Fibroblast of pulmonary artery (primary cell): ENCODE data around the gene ATG2B.

Experiments
- DNase-seq: peaks from one replicate; pipeline ENCODE4 v3.0.0-alpha.2; 2010; ENCODE audit warnings: low read depth
- H3K4me3 ChIP-seq: replicated peaks from 2 replicates; pipeline ENCODE4 v1.5.1; 2011; ENCODE audit warnings: low read depth, mild to moderate bottlenecking, control low read depth, low read length, moderate library complexity
- CTCF ChIP-seq: IDR thresholded peaks from 2 replicates; pipeline ENCODE4 v1.5.1; 2011; ENCODE audit warnings: mild to moderate bottlenecking, control low read depth, low read length, inconsistent platforms; ENCODE audit errors: missing control alignments

ATG2B gene

GRCh38 chr14:96376093-96376492 is 13.0 kb upstream of the ATG2B start:
- H3K4me3 ChIP-seq: no peak overlapping the region
- DNase-seq: no peak
- TF ChIP-seq CTCF: no peak

DNA sequence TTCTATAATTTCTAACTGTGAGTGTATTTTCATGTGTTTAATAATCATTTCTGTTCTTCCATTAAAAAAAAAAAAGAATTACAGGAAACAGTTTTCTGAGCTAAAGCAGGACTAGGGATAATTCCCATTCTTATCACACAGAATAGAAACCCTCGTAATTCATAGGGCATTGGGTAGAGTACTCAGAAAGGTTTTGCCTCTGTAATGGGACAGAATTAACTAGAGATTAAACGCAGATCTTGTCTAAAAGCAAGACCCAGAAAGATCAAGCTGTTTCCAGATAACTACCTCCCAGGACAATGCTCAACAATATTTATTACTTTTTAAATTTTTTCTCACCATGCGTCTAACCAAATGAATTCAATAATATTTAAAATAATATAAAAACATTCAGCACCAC is 10.4 kb upstream of the ATG2B start:
- DNase-seq: no peak
- H3K4me3 ChIP-seq: no peak overlapping the region
- no peak for TF ChIP-seq CTCF

GRCh38 chr14:96370528-96370927 is 7.4 kb upstream of the ATG2B start:
- no peak for DNase-seq
- no peak overlapping the region for H3K4me3 ChIP-seq
- no peak for TF ChIP-seq CTCF

DNA sequence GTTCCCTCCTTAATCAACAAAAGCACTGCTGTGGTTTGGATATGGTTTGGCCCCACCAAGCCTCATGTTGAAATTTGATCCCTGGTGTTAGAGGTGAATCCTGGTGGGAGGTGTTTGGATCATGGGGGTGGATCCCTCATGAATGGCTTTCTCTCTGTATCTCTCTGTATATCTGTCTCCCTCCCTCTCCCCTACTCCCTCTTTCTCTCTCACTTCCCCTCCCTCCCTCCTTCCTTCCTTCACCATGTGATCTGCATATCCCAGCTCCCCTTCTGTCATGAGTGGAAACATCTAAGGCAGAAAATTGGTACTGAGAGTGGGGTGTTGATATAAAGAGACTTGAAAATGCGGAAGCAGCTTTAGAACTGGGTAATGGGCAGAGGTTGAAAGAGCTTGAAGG is 5.4 kb upstream of the ATG2B start:
- TF ChIP-seq CTCF: no peak
- DNase-seq: no peak
- H3K4me3 ChIP-seq: no peak overlapping the region

DNA sequence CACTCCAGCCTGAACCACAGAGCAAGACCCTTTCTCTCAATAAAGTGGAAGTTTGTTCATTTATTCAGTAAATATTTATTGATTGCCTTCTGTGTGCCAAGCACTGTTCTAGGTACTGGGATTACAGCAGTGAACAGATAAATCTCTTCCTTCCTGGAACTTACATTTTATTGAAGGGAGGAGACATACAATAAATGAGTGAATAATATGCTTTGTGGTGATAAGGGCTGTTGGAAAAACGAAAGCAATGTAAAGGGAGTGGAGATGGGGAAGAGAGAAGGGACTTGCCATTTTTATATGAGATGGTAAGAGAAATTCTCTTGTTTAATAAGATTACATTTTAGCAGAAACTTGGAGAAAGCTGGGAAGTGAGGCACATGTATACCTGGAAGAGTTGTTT is 1.8 kb upstream of the ATG2B start:
- H3K4me3 ChIP-seq: no peak overlapping the region
- no peak for DNase-seq
- no peak for TF ChIP-seq CTCF

DNA sequence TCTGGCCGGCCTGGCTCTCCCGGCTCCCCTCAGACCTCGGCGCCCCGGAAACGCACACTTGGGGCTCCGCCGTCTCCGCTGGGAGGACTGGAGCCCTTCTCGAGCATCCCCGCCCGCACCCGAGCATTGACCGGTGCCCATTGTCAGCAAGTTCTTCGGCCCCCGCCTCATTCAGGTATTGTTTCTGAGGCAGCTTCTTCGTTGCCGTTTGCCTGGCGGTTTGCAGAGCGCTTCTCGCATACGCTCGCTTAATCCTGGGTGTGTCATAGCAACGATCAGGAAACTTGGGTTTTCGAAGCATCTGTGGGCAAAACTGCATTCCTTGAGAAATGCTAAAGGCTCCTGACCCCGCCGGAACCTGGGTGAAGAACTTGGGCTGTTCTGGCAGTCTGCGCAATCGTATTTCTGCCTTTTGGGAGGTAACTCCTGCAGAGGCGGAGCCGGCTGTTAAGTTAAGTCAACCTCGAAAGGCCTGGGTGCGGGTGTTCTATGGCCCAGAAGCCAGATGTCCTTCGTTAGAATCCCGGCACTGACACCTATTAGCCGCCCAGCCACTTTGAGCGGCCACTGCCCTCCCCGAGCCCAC is 703 bp upstream of the ATG2B start:
- TF ChIP-seq CTCF: no peak
- DNase-seq: peak; percentile 65
- H3K4me3 ChIP-seq: peak overlapping the region; percentile 94
